CD14-positive monocyte (primary cell): Measurements from ENCODE around the gene USP43. TPM values are rescaled to one million over a fixed set of nuclear protein-coding genes. Genes with fewer than 3 reads are reported as not detected.

ENCODE experiments used
- DNase-seq, 3 donors: peaks; one replicate each; pipeline ENCODE4 v3.0.0-alpha.2; 2011 to 2022
- H2AFZ ChIP-seq: 2 replicates; pipeline ENCODE4 v1.6.0; 2012; ENCODE audit warnings: mild to moderate bottlenecking, low read depth, low read length, inconsistent platforms; ENCODE audit not compliant: insufficient read depth, poor library complexity, severe bottlenecking
- H3K27ac ChIP-seq, 2 donors: 1 replicate in 1 of 2; 2 replicates in 1 of 2; pipeline ENCODE4 v1.5.1; 2012 to 2013; ENCODE audit warnings: low read length in 2 of 2, control low read depth in 1 of 2, inconsistent platforms in 1 of 2, low read depth in 1 of 2, mild to moderate bottlenecking in 1 of 2
- H3K27me3 ChIP-seq, 2 donors: one replicate each; pipeline versions ENCODE4 v1.6.0 to v1.6.1; 2011 to 2013; ENCODE audit warnings: low read length in 2 of 2; ENCODE audit not compliant: control insufficient read depth in 2 of 2, insufficient read depth in 2 of 2
- H3K36me3 ChIP-seq, 2 donors: replicated peaks in 1 of 2; 1 replicate in 1 of 2; 2 replicates in 1 of 2; pipeline versions ENCODE4 v1.5.1 to v1.6.1; 2012 to 2013; ENCODE audit warnings: low read length in 2 of 2, control low read depth in 1 of 2, inconsistent platforms in 1 of 2, mild to moderate bottlenecking in 1 of 2; ENCODE audit not compliant: insufficient read depth in 2 of 2, control insufficient read depth in 1 of 2
- H3K4me1 ChIP-seq, 2 donors: 1 replicate in 1 of 2; 2 replicates in 1 of 2; pipeline versions ENCODE4 v1.5.1 to v1.6.1; 2012 to 2013; ENCODE audit warnings: low read length in 2 of 2, control low read depth in 1 of 2, inconsistent platforms in 1 of 2, mild to moderate bottlenecking in 1 of 2, moderate library complexity in 1 of 2; ENCODE audit not compliant: insufficient read depth in 2 of 2, control insufficient read depth in 1 of 2
- H3K4me2 ChIP-seq: replicated peaks from 2 replicates; pipeline ENCODE3; 2012; ENCODE audit warnings: low read length, moderate library complexity, mild to moderate bottlenecking; ENCODE audit not compliant: poor library complexity, severe bottlenecking; ENCODE audit errors: extremely low read depth
- H3K4me3 ChIP-seq, 3 experiments: fragments of 200-600 bp in 1 of 3; sonication (generic) in 1 of 3; replicated peaks in 1 of 3; 1 replicate in 2 of 3; 2 replicates in 1 of 3; pipeline ENCODE4 v1.5.1; 2011 to 2013; ENCODE audit warnings: low read length in 3 of 3, mild to moderate bottlenecking in 3 of 3, control low read depth in 2 of 3, low read depth in 2 of 3, inconsistent platforms in 1 of 3, moderate library complexity in 1 of 3
- H3K79me2 ChIP-seq: 2 replicates; pipeline ENCODE4 v1.6.0; 2012; ENCODE audit warnings: mild to moderate bottlenecking, control low read depth, inconsistent platforms, low read length, moderate library complexity; ENCODE audit not compliant: insufficient read depth
- H3K9ac ChIP-seq: 2 replicates; pipeline ENCODE4 v1.6.0; 2017; ENCODE audit warnings: low read length, mild to moderate bottlenecking; ENCODE audit not compliant: insufficient read depth, poor library complexity, severe bottlenecking
- H3K9me3 ChIP-seq, 2 donors: replicated peaks in 1 of 2; 1 replicate in 1 of 2; 2 replicates in 1 of 2; pipeline versions ENCODE4 v1.5.1 to v1.6.1; 2012 to 2013; ENCODE audit warnings: low read length in 2 of 2, control low read depth in 1 of 2; ENCODE audit not compliant: control insufficient read depth in 1 of 2, insufficient read depth in 1 of 2
- H4K20me1 ChIP-seq: 2 replicates; pipeline ENCODE4 v1.6.0; 2012; ENCODE audit warnings: mild to moderate bottlenecking, low read length, control low read depth, moderate library complexity; ENCODE audit not compliant: insufficient read depth
- H3K27ac Mint-ChIP-seq, 7 donors: one replicate each; pipeline ENCODE4 v1.8.0; 2020; ENCODE audit warnings: mild to moderate bottlenecking in 7 of 7, mixed read lengths in 7 of 7, moderate library complexity in 6 of 7, inconsistent platforms in 2 of 7
- H3K27me3 Mint-ChIP-seq, 3 donors: one replicate each; pipeline ENCODE4 v1.8.0; 2021 to 2022; ENCODE audit warnings: low read depth in 3 of 3, mild to moderate bottlenecking in 3 of 3, mixed read lengths in 3 of 3, moderate library complexity in 3 of 3, inconsistent platforms in 1 of 3
- H3K36me3 Mint-ChIP-seq, 2 donors: one replicate each; pipeline ENCODE4 v1.8.0; 2020; ENCODE audit warnings: mixed read lengths in 2 of 2, inconsistent platforms in 1 of 2, mild to moderate bottlenecking in 1 of 2
- H3K4me1 Mint-ChIP-seq: one replicate; pipeline ENCODE4 v1.8.0; 2020; ENCODE audit warnings: mild to moderate bottlenecking, mixed read lengths
- H3K4me3 Mint-ChIP-seq, 2 donors: one replicate each; pipeline ENCODE4 v1.8.0; 2020; ENCODE audit warnings: mild to moderate bottlenecking in 2 of 2, mixed read lengths in 2 of 2, moderate library complexity in 1 of 2
- H3K9me3 Mint-ChIP-seq, 7 donors: one replicate each; pipeline ENCODE4 v1.8.0; 2020 to 2022; ENCODE audit warnings: mixed read lengths in 7 of 7, mild to moderate bottlenecking in 6 of 7, moderate library complexity in 6 of 7, inconsistent platforms in 2 of 7
- WGBS: methylation state at CpG from one replicate; pipeline ENCODE4 v1.1.5; 2013; ENCODE audit warnings: missing lambda C conversion rate; ENCODE audit not compliant: insufficient coverage; 5-methylcytosine and 5-hydroxymethylcytosine counted together
- intact Hi-C, 2 donors: fragments of 100-400 bp; cut with micrococcal nuclease; formaldehyde crosslinking; loops; one replicate each; pipeline versions ENCODE4 v1.15.0 to v1.15.1; 2023
- polyA plus RNA-seq, 3 donors: library from polyadenylated mRNA; depleted of rRNA in 1 of 3; unstranded in 2 of 3; stranded (reverse) in 1 of 3; fragments of 300-500 nt in 2 of 3; fragments of >200 nt in 1 of 3; fragmentation: Illumina TruSeq in 2 of 3; gene quantifications; 1 replicate in 2 of 3; 2 replicates in 1 of 3; pipeline ENCODE4 v1.2.3, GENCODE V29; 2012 to 2021
- TF ChIP-seq, protein P1 (sequence below): fragments of 200-600 bp; IDR thresholded peaks from one replicate; pipeline ENCODE4 v1.8.0; 2022; ENCODE audit warnings: antibody characterized with exemption, mild to moderate bottlenecking

USP43 gene
- polyA plus RNA-seq, 3 donors: 0.05 to 0.57 TPM; not detected in 1

DNA sequence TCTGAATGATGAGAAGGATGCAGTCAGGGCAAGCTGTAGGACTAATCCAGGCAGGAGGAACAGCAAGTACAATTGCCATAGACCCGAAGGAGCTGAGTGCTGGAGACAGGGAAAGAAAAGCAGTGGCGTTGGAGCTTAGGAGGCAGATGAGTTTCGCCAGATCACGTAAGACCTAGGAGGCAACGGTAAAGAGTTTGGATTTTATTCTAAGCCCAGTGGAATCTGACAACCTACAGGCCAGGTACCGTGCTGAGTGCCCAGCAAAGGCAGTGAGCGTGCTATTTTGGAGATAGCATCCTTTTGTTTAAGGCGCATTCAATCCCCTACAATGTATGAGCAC, 1.2 kb downstream of the USP43 start:
- H3K9me3 Mint-ChIP-seq: peaks cover 0 to 6% (median 2%) of the 10 kb centered on the region in 7 donors
- Histone ChIP-seq H3K36me3 (no peaks in the 10 kb centered on the region), H3K79me2 (no peaks in the 10 kb centered on the region), H3K9ac (no peak overlapping the region), H3K4me1 (peaks cover 9 to 22% of the 10 kb centered on the region in 2 donors), H2AFZ (no peak overlapping the region), H3K4me3 (no peak overlapping the region), H3K9me3 (no peaks in the 10 kb centered on the region), H3K27me3 (peaks cover 16% of the 10 kb centered on the region in 2 donors), H3K27ac (no peak overlapping the region), H4K20me1 (no peaks in the 10 kb centered on the region), H3K4me2 (no peak overlapping the region)
- DNase-seq: no peak
- H3K27ac Mint-ChIP-seq: peak overlapping the region in 1 of 7 donors; percentile 14
- peaks cover 18 to 24% (median 21%) of the 10 kb centered on the region in 3 donors for H3K27me3 Mint-ChIP-seq
- TF ChIP-seq, protein P1, sequence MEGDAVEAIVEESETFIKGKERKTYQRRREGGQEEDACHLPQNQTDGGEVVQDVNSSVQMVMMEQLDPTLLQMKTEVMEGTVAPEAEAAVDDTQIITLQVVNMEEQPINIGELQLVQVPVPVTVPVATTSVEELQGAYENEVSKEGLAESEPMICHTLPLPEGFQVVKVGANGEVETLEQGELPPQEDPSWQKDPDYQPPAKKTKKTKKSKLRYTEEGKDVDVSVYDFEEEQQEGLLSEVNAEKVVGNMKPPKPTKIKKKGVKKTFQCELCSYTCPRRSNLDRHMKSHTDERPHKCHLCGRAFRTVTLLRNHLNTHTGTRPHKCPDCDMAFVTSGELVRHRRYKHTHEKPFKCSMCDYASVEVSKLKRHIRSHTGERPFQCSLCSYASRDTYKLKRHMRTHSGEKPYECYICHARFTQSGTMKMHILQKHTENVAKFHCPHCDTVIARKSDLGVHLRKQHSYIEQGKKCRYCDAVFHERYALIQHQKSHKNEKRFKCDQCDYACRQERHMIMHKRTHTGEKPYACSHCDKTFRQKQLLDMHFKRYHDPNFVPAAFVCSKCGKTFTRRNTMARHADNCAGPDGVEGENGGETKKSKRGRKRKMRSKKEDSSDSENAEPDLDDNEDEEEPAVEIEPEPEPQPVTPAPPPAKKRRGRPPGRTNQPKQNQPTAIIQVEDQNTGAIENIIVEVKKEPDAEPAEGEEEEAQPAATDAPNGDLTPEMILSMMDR: no peak
- intact Hi-C loops: no loop called here
- H3K4me3 Mint-ChIP-seq: peak overlapping the region in 1 of 2 donors; percentile 87
- H3K36me3 Mint-ChIP-seq: peaks cover 0 to 3% of the 10 kb centered on the region in 2 donors
- WGBS: 66% methylated on average over 7 of the region's 8 CpGs
- H3K4me1 Mint-ChIP-seq: peaks cover 23% of the 10 kb centered on the region

DNA sequence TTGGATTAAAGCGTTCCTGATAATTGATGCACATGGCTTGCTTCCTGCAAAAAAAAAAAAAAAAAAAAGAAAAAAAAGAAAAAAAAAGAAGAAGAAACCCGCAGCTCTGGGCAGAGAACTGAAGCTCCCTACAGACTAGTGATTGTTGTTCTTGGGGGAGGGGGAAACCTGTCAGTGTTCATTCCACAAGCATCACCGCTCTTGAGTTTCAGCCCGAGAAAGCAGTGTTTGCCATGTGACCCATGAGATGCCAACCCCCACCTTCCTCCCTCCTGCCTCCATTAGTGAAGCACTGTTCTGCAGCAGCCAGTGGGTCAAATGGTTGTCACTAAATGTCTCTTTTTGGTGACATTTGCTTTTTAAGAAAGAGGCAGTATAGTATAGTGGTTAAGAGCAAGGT, 1.7 kb downstream of the USP43 start:
- TF ChIP-seq, protein P1: no peak
- Mint-ChIP-seq H3K27ac (no peak overlapping the region), H3K9me3 (peaks cover 0 to 6% (median 2%) of the 10 kb centered on the region in 7 donors), H3K27me3 (peaks cover 18 to 26% (median 21%) of the 10 kb centered on the region in 3 donors), H3K4me3 (peak overlapping the region in 1 of 2 donors; percentile 87), H3K36me3 (peaks cover 0 to 3% of the 10 kb centered on the region in 2 donors), H3K4me1 (peaks cover 23% of the 10 kb centered on the region)
- Histone ChIP-seq H3K27ac (no peak overlapping the region), H3K9ac (no peak overlapping the region), H3K27me3 (peaks cover 16% of the 10 kb centered on the region in 2 donors), H2AFZ (no peak overlapping the region), H3K36me3 (no peaks in the 10 kb centered on the region), H3K4me1 (peaks cover 9 to 22% of the 10 kb centered on the region in 2 donors), H3K9me3 (no peaks in the 10 kb centered on the region), H3K4me3 (no peak overlapping the region), H4K20me1 (no peaks in the 10 kb centered on the region), H3K79me2 (no peaks in the 10 kb centered on the region), H3K4me2 (no peak overlapping the region)
- intact Hi-C loops: no loop called here
- WGBS: no CpG with 5 or more reads among the region's 4 CpGs
- no peak for DNase-seq
